ENCODE data around the gene SAMD5. TPM values are rescaled to one million over a fixed set of nuclear protein-coding genes. Genes with fewer than 3 reads are reported as not detected.

Gene SAMD5
- total and polyA plus RNA-seq, 5 experiments from 2014 or later = not detected

- POLR2A ChIA-PET = no interaction called here
- Mint-ChIP-seq H3K4me3 (no peak overlapping the region), H3K36me3 (peaks cover 0 to 16% (median 2%) of the 10 kb centered on the region in 3 donors), H3K9me3 (peaks cover 4 to 32% (median 16%) of the 10 kb centered on the region in 9 donors), H3K27ac (no peak overlapping the region), H3K27me3 (peaks cover 5 to 20% (median 6%) of the 10 kb centered on the region in 5 donors), H3K4me1 (no peaks in the 10 kb centered on the region)
- no peak for DNase-seq
- no peak for ATAC-seq
These were observed 69.7 kb downstream of the SAMD5 start for GRCh38 chr6:147578159-147578558.

DNA sequence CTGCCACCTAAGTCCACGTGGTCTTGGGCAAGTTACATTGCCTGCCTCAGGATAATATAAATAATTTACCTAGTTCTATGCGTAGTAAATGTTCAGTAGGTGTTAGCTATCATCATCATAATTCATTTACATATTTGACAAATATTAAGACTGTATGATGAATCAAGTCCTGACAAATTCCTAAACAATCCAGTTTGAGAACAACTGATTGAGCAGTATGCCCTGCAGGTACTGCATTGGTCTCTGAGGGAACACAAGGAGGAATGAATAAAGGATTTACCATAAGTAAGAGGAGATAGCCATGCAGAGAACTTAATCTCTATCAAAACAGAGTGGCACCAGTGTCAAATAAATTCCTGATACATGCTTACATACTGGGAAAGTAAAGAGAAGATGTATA is 70.4 kb downstream of the SAMD5 start:
- POLR2A ChIA-PET = no interaction called here
- Mint-ChIP-seq H3K4me3 (no peak overlapping the region), H3K9me3 (peaks cover 4 to 32% (median 16%) of the 10 kb centered on the region in 9 donors), H3K27ac (no peak overlapping the region), H3K27me3 (peaks cover 5 to 19% (median 6%) of the 10 kb centered on the region in 5 donors), H3K4me1 (no peaks in the 10 kb centered on the region), H3K36me3 (peaks cover 0 to 16% (median 2%) of the 10 kb centered on the region in 3 donors)
- DNase-seq (no peak), ATAC-seq (no peak)

- POLR2A ChIA-PET = no interaction called here
- no peaks in the 10 kb centered on the region for H3K4me1 Mint-ChIP-seq
- H3K27me3 Mint-ChIP-seq = peaks cover 5 to 19% (median 6%) of the 10 kb centered on the region in 5 donors
- H3K9me3 Mint-ChIP-seq = peaks cover 4 to 32% (median 16%) of the 10 kb centered on the region in 9 donors
- DNase-seq (no peak), ATAC-seq (no peak)
- no peak overlapping the region for H3K27ac Mint-ChIP-seq
- H3K36me3 Mint-ChIP-seq = peaks cover 0 to 16% (median 2%) of the 10 kb centered on the region in 3 donors
- H3K4me3 Mint-ChIP-seq = no peak overlapping the region
These were observed 71.2 kb downstream of the SAMD5 start for GRCh38 chr6:147579667-147580066.

- no peak overlapping the region for H3K4me3 Mint-ChIP-seq
- H3K9me3 Mint-ChIP-seq = peaks cover 4 to 25% (median 13%) of the 10 kb centered on the region in 9 donors
- ATAC-seq (no peak), DNase-seq (no peak)
- no peak overlapping the region for H3K27ac Mint-ChIP-seq
- H3K27me3 Mint-ChIP-seq = peaks cover 5 to 19% (median 6%) of the 10 kb centered on the region in 5 donors
- POLR2A ChIA-PET = no interaction called here
- H3K36me3 Mint-ChIP-seq = peaks cover 0 to 16% (median 2%) of the 10 kb centered on the region in 3 donors
- no peaks in the 10 kb centered on the region for H3K4me1 Mint-ChIP-seq
These were observed 74.5 kb downstream of the SAMD5 start for GRCh38 chr6:147582991-147583390.

GRCh38 chr6:147585256-147585655 is 76.8 kb downstream of the SAMD5 start:
- H3K27ac Mint-ChIP-seq = no peak overlapping the region
- H3K4me3 Mint-ChIP-seq = no peak overlapping the region
- peaks cover 0 to 18% (median 3%) of the 10 kb centered on the region in 9 donors for H3K9me3 Mint-ChIP-seq
- peaks cover 5 to 17% (median 7%) of the 10 kb centered on the region in 5 donors for H3K27me3 Mint-ChIP-seq
- DNase-seq (no peak), ATAC-seq (no peak)
- POLR2A ChIA-PET = no interaction called here
- no peaks in the 10 kb centered on the region for H3K4me1 Mint-ChIP-seq
- H3K36me3 Mint-ChIP-seq = peaks cover 0 to 3% (median 0%) of the 10 kb centered on the region in 3 donors

DNA sequence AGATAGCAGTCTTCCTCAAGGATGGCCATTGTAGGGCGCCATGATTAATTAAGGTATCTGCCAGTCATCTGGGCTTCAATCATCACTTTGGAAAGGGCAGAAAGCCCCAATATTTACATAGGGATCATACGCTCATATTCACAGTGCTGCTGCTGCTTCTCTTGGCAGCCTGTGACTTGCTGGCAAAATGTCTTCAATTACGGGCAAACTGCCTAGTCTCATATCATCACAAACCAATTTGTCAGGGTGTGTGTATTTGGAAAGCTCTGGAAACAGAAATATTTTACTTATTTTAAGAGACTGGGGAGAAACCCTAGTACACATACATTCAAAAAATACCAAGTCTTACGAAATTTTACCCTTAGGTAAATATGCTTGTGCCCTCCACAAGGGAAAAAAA is 77.6 kb downstream of the SAMD5 start:
- no peak overlapping the region for H3K27ac Mint-ChIP-seq
- DNase-seq (no peak), ATAC-seq (no peak)
- POLR2A ChIA-PET = no interaction called here
- H3K9me3 Mint-ChIP-seq = peaks cover 0 to 11% (median 0%) of the 10 kb centered on the region in 9 donors
- H3K27me3 Mint-ChIP-seq = peaks cover 5 to 12% (median 9%) of the 10 kb centered on the region in 5 donors
- H3K4me1 Mint-ChIP-seq = no peaks in the 10 kb centered on the region
- H3K36me3 Mint-ChIP-seq = no peaks in the 10 kb centered on the region
- no peak overlapping the region for H3K4me3 Mint-ChIP-seq

DNA sequence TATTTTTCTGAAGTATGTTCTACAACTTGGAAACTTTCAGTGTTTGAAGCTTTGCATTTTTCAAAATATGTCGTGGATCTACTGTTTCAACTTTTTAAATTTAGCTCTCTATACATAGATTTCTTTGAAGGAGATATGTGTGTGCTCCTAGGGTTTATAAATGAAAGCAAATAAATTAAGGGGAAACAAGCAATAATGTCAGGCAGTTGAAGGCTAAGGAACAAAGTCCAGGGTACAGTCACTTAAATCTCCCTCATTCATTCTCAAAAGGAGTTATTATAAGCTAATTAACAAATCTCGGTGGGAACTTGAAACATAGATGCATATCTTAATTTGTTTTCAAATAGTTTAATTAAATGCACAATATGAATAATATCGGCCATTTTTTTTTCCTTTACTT is 79.4 kb downstream of the SAMD5 start:
- DNase-seq = no peak
- Mint-ChIP-seq H3K27me3 (peaks cover 0 to 7% (median 1%) of the 10 kb centered on the region in 5 donors), H3K4me3 (no peak overlapping the region), H3K36me3 (no peaks in the 10 kb centered on the region), H3K4me1 (no peaks in the 10 kb centered on the region), H3K9me3 (peaks cover 0 to 3% (median 0%) of the 10 kb centered on the region in 9 donors), H3K27ac (no peak overlapping the region)
- POLR2A ChIA-PET = interaction anchor here (0.7 kb wide), 1 partner anchor 1800 kb away, joined by 3 read pairs; no protein-coding TSS in a partner anchor
- no peak for ATAC-seq

DNA sequence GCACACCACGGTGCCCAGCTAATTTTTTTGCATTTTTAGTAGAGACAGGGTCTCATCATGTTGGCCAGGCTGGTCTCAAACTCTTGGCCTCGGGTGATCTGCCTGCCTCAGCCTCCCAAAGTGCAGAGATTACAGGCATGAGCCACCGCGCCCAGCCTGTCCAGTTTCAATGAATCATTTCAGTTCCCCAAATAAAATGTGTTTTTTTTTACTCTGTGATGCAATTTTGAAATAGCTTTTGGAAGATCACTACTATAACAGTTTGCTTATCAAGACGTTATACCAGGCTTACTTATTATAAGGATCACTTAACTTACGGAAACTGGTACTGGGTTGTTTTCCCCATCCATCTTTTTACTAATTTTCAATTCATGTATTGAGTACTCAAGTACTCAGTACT is 80.0 kb downstream of the SAMD5 start:
- Mint-ChIP-seq H3K36me3 (no peaks in the 10 kb centered on the region), H3K27me3 (peaks cover 0 to 9% (median 1%) of the 10 kb centered on the region in 5 donors), H3K9me3 (peaks cover 0 to 3% (median 0%) of the 10 kb centered on the region in 9 donors), H3K4me3 (no peak overlapping the region), H3K4me1 (no peaks in the 10 kb centered on the region), H3K27ac (no peak overlapping the region)
- POLR2A ChIA-PET = no interaction called here
- DNase-seq (no peak), ATAC-seq (no peak)

DNA sequence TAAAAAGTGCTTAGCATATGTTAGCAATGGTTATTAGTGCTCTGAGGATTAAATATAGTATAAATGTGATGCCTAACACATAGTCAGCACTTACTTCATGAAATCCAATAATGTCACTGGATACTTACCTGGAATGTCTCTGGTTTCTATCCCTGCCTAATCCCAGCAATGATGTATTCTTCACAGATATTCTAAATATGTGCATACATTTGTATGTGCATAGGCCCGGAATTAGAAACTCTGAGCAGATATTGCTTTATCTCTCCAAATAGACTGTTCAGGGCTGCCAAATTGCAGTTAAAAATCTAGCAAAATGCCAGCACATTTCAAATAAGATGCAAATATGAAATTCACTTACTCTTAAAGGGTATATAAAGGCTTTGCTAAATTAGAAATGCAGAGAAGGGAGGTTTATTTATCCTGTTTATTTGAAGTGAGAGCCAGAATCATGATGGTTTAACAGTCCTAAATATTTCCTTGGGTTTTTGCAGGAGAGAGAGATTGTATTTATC is 81.3 kb downstream of the SAMD5 start:
- peaks cover 0 to 9% (median 1%) of the 10 kb centered on the region in 5 donors for H3K27me3 Mint-ChIP-seq
- POLR2A ChIA-PET = no interaction called here
- DNase-seq (no peak), ATAC-seq (no peak)
- no peaks in the 10 kb centered on the region for H3K4me1 Mint-ChIP-seq
- H3K4me3 Mint-ChIP-seq = no peak overlapping the region
- no peak overlapping the region for H3K27ac Mint-ChIP-seq
- no peaks in the 10 kb centered on the region for H3K36me3 Mint-ChIP-seq
- peaks cover 0 to 3% (median 0%) of the 10 kb centered on the region in 9 donors for H3K9me3 Mint-ChIP-seq

DNA sequence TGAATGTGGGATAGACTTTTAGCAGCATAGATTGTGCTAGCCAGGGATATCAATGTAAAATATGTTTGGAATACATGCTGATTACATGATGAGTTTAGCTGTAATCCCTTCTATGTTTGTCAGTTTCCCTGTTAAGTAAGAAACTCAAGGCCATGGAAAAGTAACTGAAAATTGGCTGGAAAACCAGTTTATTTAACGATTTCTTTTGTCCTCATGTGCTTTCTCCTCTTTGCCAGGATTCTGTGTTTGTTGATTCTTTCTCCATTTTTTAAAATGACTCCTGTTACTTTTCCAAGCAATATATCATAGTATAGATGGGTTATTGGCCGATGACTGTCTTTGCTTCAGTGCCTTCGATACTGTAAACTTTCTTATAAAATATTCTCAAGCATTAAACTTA is 87.5 kb downstream of the SAMD5 start:
- H3K4me1 Mint-ChIP-seq = peaks cover 0 to 2% (median 0%) of the 10 kb centered on the region in 4 donors

DNA sequence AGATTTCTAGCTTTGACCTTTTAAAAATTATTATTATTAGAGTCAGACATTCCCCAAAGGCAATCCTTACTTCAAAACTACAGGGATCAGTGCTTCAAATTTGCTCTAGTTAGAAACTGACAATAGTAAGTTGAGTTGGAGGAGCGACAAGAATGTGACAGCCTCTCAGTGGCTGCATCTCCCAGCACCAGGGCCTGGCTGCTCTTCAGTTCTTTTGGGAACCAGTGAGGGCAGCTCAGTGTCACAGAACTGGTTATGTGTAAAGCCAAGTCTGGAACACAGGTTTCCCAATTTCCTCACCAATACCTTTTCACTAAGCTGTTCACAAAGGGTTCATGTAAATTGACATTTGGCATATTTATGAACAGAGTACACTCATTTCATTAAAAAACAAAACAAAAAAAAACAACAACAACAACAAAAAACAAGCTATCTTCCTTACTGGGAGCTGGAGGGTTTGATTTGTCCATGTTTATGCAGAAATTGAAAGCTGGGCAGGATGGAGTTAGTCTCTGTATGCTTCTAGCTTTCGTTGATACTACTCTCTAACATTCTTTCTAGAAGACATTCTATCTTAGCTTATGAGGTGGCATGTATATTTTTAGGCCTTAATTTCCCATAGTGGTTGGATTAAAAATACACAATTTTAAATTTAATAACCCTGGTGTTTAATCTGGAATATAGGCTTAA is 95.0 kb downstream of the SAMD5 start:
- peaks cover 0 to 17% (median 0%) of the 10 kb centered on the region in 5 donors for H3K27me3 Mint-ChIP-seq
- H3K9me3 Mint-ChIP-seq = peaks cover 0 to 4% (median 0%) of the 10 kb centered on the region in 9 donors
- no peak overlapping the region for H3K27ac Mint-ChIP-seq
- no peak for DNase-seq
- POLR2A ChIA-PET = no interaction called here
- H3K4me3 Mint-ChIP-seq = no peak overlapping the region
- H3K4me1 Mint-ChIP-seq = peaks cover 0 to 2% (median 0%) of the 10 kb centered on the region in 4 donors
- no peaks in the 10 kb centered on the region for H3K36me3 Mint-ChIP-seq
- ATAC-seq = no peak

More for the DNA sequence above, 87.5 kb downstream of the SAMD5 start:
- POLR2A ChIA-PET = no interaction called here
- Mint-ChIP-seq H3K4me3 (no peak overlapping the region), H3K9me3 (no peaks in the 10 kb centered on the region), H3K36me3 (no peaks in the 10 kb centered on the region), H3K27ac (no peak overlapping the region), H3K27me3 (peaks cover 0 to 17% (median 1%) of the 10 kb centered on the region in 5 donors)
- ATAC-seq = no peak
- no peak for DNase-seq

- H3K4me1 Mint-ChIP-seq = peaks cover 0 to 2% (median 0%) of the 10 kb centered on the region in 4 donors
- DNase-seq = no peak
- POLR2A ChIA-PET = no interaction called here
- no peak for ATAC-seq
- H3K4me3 Mint-ChIP-seq = no peak overlapping the region
- H3K36me3 Mint-ChIP-seq = no peaks in the 10 kb centered on the region
- peaks cover 0 to 12% (median 0%) of the 10 kb centered on the region in 5 donors for H3K27me3 Mint-ChIP-seq
- peaks cover 0 to 4% (median 0%) of the 10 kb centered on the region in 9 donors for H3K9me3 Mint-ChIP-seq
- no peak overlapping the region for H3K27ac Mint-ChIP-seq
These were observed 95.9 kb downstream of the SAMD5 start for GRCh38 chr6:147604373-147604772.

- peaks cover 0 to 11% (median 0%) of the 10 kb centered on the region in 9 donors for H3K9me3 Mint-ChIP-seq
- DNase-seq = no peak
- H3K27ac Mint-ChIP-seq = no peak overlapping the region
- no peak overlapping the region for H3K4me3 Mint-ChIP-seq
- ATAC-seq = no peak
- H3K27me3 Mint-ChIP-seq = peaks cover 0 to 12% (median 0%) of the 10 kb centered on the region in 5 donors
- H3K4me1 Mint-ChIP-seq = no peaks in the 10 kb centered on the region
- H3K36me3 Mint-ChIP-seq = peaks cover 0 to 6% (median 0%) of the 10 kb centered on the region in 3 donors
- POLR2A ChIA-PET = no interaction called here
These were observed 103.5 kb downstream of the SAMD5 start for GRCh38 chr6:147611992-147612391.

Data from naive thymus-derived CD8-positive, alpha-beta T cell (primary cell).